GM18520 (cell line): Measurements from ENCODE around the gene DYRK1A.
"Not testable (repeated sequence)": the region's sequence is repeated elsewhere in the genome, so short reads cannot be mapped to it uniquely, and the experiment has no call there.

Experiments used
- ATAC-seq: cut with Tn5 transposase; IDR thresholded peaks from one replicate; pipeline ENCODE4 v1.9.1; 2021; ENCODE audit not compliant: unreplicated experiment

DYRK1A gene

GRCh38 chr21:37522641-37523295 lies 156.2 kb downstream of the DYRK1A start:
- ATAC-seq = no peak

DNA sequence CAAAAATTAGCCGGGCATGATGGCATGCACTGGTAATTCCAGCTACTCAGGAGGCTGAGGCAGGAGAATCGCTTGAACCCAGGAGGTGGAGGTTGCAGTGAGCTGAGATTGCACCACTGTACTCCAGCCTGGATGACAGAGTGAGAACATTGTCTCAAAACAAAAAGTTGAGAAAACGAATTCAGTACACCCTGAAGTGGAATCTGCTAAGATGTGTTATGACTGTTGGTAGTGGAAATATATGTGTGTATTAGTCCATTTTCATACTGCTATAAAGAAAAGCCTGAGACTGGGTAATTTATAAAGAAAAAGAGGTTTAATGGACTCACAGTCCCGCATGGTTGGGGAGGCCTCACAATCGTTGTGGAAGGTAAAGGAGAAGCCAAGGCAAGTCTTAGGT lies 158.4 kb downstream of the DYRK1A start:
- not testable (repeated sequence) for ATAC-seq

DNA sequence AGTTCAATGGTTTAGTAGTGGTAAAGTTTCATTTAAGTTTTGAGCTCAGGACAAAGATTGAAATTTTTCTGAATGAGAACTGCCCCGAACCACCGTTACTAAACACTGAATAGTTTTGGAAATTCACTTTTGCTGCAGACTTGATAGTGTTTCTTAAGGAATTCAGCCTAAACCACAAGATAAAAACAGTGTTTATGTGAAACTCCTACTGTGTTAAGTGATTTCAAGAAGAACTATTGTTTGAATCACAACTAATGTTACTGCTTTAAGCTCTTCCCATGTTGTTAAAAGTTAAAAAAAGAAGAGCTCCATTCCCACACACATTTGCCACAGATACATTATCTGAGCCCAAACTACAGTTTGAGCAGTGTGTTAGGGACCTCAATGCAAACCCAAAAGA lies 159.2 kb downstream of the DYRK1A start:
- no peak for ATAC-seq

- ATAC-seq = no peak
These were observed 160.5 kb downstream of the DYRK1A start for GRCh38 chr21:37527103-37527502.

DNA sequence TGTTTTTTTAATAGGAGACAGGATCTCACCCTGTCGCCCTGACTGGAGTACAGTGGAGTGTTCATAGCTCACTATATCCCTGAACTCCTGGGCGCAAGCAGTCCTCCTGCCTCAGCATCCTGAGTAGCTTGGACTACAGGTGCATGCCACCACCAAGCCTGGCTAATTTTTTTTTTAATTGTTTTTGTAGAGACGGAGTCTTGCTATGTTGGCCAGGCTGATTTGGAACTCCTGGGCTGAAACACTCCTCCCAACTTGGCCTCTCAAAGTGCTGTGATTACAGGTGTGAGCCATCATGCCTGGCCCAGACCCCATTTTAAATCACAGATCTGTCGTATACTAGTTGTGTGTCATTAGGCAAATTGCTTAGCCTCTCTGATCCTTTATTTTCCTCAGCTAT lies 161.1 kb downstream of the DYRK1A start:
- ATAC-seq = no peak

DNA sequence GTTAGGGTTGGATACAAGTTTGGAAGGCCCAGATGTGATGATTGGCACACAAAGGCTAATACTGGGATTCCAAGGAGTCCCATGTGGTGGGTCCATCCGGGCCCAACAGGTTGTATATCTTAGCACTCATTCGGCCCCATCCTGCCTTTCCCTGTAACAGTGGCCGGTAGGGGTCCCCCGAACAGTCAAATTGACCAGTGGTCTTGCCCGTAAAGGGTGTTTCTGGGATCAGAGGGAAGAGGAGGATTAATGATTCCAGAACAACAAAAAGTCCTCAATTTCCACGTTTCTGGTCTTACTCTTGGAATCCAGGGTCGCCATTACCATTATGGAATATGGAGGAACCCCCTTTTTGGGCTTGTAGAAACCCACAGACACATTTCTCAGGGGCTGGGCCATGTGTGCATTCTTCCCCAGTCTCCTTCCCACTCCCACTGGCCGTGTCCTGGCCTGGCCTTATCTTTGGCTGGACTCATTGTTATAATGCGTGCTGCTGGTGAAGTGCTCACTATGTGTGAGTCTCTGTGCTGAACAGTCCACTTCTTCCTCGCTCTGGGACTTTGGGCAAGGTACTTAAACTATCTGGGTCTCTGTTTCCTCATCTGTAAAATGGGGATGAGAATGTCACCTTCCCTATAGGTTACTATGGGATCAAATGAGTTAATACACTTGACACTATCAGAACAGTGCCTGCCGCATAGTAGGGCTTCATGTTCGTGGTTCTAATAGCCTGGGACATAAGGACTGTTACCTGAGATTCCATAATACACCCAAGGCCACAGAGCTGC lies 161.8 kb downstream of the DYRK1A start:
- no peak for ATAC-seq

DNA sequence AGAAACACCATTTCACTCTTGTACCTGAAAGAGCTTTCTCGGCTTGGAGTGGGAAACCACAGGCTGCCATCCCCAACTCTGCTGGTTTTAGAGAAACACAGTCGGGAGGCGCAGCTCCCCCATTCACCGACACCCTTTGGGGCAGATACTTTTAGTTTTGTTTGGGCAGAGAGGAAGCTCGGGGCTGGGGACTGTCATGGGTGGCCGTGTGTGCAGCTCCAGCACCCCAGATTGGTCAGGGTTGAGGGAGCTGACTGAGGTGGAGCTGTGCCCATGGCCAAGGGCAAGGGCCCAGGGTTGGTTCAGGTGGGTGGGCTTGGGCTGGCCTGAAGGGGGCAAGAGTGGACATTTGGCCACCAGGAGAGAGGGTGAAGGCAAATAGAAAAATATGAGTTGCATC lies 163.1 kb downstream of the DYRK1A start:
- ATAC-seq = no peak

DNA sequence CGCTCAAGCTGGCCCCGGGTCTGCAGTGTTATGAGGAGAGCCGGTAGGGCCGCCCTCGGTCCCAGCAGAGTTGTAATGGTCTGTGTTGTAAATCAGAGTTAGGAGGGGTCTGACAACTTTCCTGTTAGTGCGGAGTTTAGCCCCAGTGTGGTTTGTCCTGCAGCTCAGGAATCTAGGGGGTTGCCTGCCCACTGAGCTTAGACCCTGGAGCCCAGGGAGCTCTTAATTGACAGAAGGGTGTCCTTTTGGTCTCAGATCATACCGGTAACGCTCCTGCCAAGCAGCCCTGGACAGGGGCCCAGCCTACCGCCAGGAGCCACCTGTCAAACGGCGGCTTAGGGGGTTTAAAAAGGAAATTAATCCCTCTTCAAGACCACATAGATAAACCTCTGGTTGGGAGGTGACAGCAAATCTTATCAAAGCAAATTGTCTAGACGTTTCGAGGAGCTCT lies 164.4 kb downstream of the DYRK1A start:
- no peak for ATAC-seq

- no peak for ATAC-seq
These were observed 164.9 kb downstream of the DYRK1A start for GRCh38 chr21:37531431-37531932.

- ATAC-seq = peak; percentile 87
These were observed 166.6 kb downstream of the DYRK1A start for GRCh38 chr21:37532868-37533780.

- ATAC-seq = no peak
These were observed 167.9 kb downstream of the DYRK1A start for GRCh38 chr21:37534431-37534830.

GRCh38 chr21:37535130-37535529 lies 168.6 kb downstream of the DYRK1A start:
- ATAC-seq = no peak

DNA sequence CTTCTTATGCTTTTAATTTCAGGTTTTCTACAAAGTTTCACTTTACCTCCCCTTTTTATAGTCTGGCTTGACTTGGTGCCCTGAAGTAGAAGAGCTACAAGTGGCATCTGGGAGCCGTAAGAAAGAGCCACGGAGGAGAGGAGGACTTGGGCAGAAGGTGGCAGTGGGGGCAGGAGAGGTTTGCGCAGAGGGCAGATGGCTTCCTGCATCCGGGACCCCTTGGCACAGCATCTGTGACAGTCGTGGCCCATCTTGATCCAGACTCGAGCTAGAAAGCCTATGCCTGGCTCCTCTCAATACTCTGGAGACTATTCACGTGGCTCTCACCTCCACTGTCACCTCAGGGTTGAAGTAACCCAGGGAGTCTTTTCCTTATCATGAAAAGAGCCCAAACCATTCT lies 169.1 kb downstream of the DYRK1A start:
- no peak for ATAC-seq

DNA sequence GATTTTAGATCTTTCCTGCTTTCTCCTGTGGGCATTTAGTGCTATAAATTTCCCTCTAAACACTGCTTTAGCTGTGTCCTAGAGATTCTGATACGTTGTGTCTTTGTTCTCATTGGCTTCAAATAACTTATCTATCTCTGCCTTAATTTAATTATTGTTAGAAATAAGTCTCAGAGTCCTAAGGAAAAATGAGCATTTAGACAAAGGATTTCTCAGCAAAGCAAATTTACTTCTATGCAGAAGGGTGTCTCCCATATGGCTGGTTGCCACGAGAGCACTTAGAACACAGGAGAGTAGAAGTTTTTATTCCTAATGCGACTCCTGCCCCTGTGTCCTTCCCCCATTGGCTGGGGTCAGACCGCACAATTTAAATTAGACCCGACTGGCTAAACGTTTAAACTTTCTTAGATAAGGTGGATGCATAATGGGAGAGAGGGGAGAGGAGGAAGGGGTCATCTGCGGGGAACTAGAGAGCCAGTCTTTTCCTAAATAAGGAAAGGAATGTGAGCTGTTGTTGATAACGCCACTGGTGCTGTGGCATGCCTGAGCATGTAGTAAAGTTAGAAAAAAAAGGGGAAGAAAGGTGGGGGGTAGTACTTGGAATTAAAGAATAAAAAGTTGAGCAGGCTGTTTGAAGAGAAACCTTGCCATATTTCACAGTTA lies 170.2 kb downstream of the DYRK1A start:
- ATAC-seq = no peak

- ATAC-seq = no peak
These were observed 170.9 kb downstream of the DYRK1A start for GRCh38 chr21:37537391-37537996.

- no peak for ATAC-seq
These were observed 172.5 kb downstream of the DYRK1A start for GRCh38 chr21:37538971-37539590.

- ATAC-seq = not testable (repeated sequence)
These were observed 174.6 kb downstream of the DYRK1A start for GRCh38 chr21:37541128-37541527.

- no peak for ATAC-seq
These were observed 175.9 kb downstream of the DYRK1A start for GRCh38 chr21:37542512-37542911.

DNA sequence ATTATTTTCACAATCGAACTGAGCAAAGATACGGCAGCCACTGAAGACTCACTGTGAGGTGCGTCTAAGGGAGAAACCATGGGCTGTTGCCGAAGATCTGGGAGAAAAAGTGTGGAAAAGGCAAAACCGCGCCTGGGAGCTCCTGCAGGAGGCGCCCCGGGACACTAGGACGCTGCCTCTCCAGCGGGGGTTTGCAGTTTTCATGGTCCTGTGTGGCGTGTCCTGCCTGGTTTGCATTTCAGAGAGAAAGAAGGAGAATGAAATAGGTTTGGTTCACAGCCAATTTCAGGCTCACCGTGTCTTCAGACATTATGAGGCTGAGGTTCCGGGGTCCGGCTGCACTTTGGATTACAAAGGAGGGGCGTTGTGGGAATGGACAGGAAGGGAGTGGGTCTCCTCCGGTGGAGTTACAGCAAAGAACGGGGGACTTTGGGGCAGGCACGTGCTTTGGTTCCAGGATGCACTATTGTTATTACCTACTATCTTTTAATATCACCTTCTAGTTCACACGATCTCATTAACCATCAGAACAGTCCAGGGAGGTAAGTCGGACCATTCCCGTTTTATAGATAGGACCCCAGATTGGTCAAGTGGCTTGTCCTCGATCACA lies 179.8 kb downstream of the DYRK1A start:
- ATAC-seq = no peak
